Stimulated activated CD4-positive, alpha-beta T cell treated with anti-CD3 and anti-CD28 coated beads, Interleukin-4, amount 100 ng/mL, for 4 hours (primary cell): ENCODE measurements around the gene RPS3.
A peak's percentile ranks its signal among the peaks of the same experiment; 100 is the strongest.

ENCODE experiments used
- DNase-seq, 2 experiments: peaks; one replicate each; pipeline ENCODE4 v3.0.0-alpha.2; 2020

The RPS3 gene

GRCh38 chr11:75420224-75421034, 21.1 kb downstream of the RPS3 start:
- no peak for DNase-seq

GRCh38 chr11:75421035-75421602, 21.8 kb downstream of the RPS3 start:
- DNase-seq = no peak

GRCh38 chr11:75421902-75422247, 22.6 kb downstream of the RPS3 start:
- DNase-seq = no peak

- no peak for DNase-seq
Observed at GRCh38 chr11:75422248-75423231, 23.2 kb downstream of the RPS3 start.

- DNase-seq = no peak
Observed at GRCh38 chr11:75423721-75424120, 24.4 kb downstream of the RPS3 start.

GRCh38 chr11:75424396-75424795, 25.1 kb downstream of the RPS3 start:
- no peak for DNase-seq

GRCh38 chr11:75425422-75425821, 26.1 kb downstream of the RPS3 start:
- no peak for DNase-seq

GRCh38 chr11:75426720-75427086, 27.4 kb downstream of the RPS3 start:
- no peak for DNase-seq

GRCh38 chr11:75427181-75427580, 27.9 kb downstream of the RPS3 start:
- DNase-seq = no peak

- peak; percentile 63 to 80 for DNase-seq
Observed at GRCh38 chr11:75428281-75428724, 29.0 kb downstream of the RPS3 start.

- no peak for DNase-seq
Observed at GRCh38 chr11:75428989-75429640, 29.8 kb downstream of the RPS3 start.

GRCh38 chr11:75429641-75429901, 30.3 kb downstream of the RPS3 start:
- no peak for DNase-seq

GRCh38 chr11:75429902-75430713, 30.8 kb downstream of the RPS3 start:
- DNase-seq = peak; percentile 56 to 57

- no peak for DNase-seq
Observed at GRCh38 chr11:75430714-75431532, 31.6 kb downstream of the RPS3 start.

GRCh38 chr11:75431533-75432525, 32.5 kb downstream of the RPS3 start:
- no peak for DNase-seq

- DNase-seq = no peak
Observed at GRCh38 chr11:75432911-75433321, 33.6 kb downstream of the RPS3 start, which contains the start of gene KLHL35. Gene KLHL35, minus strand, starts transcription at chr11:75433203. Its CDS starts 2,574 bp downstream, at chr11:75430629.

- no peak for DNase-seq
Observed at GRCh38 chr11:75433443-75433842, 34.1 kb downstream of the RPS3 start.

GRCh38 chr11:75434051-75434450, 34.7 kb downstream of the RPS3 start:
- DNase-seq = no peak

GRCh38 chr11:75434886-75435570, 35.7 kb downstream of the RPS3 start:
- DNase-seq = no peak
